HepG2 (cell line): Measurements from ENCODE around the gene ING5. TPM values are rescaled to one million over a fixed set of nuclear protein-coding genes. Genes with fewer than 3 reads are reported as not detected.
A peak's percentile ranks its signal among the peaks of the same experiment; 100 is the strongest.

Experiments used
- AKNA ChIP-seq: sonication (generic); formaldehyde crosslinking; IDR thresholded peaks from 2 replicates; pipeline ENCODE4 v1.4.0; 2020; ENCODE audit warnings: missing genetic modification reagents, borderline replicate concordance
- GTF3A ChIP-seq: sonication (generic); formaldehyde crosslinking; conservative IDR thresholded peaks from 2 replicates; pipeline ENCODE4 v1.4.0; 2020; ENCODE audit warnings: mild to moderate bottlenecking, missing genetic modification reagents
- HBP1 ChIP-seq: IDR thresholded peaks from 2 replicates; pipeline ENCODE4 v1.6.1; 2016; ENCODE audit warnings: low read depth, control low read depth
- HOXA5 ChIP-seq: sonication (generic); formaldehyde crosslinking; IDR thresholded peaks from 2 replicates; pipeline ENCODE4 v1.4.0; 2020; ENCODE audit warnings: missing genetic modification reagents
- PAX8 ChIP-seq: sonication (generic); formaldehyde crosslinking; IDR thresholded peaks from 2 replicates; pipeline ENCODE4 v1.8.0; 2022; ENCODE audit warnings: mild to moderate bottlenecking, missing genetic modification reagents, borderline replicate concordance
- THAP7 ChIP-seq: sonication (generic); formaldehyde crosslinking; IDR thresholded peaks from 2 replicates; pipeline ENCODE4 v1.8.1; 2023; ENCODE audit warnings: mild to moderate bottlenecking, missing genetic modification reagents
- ZBTB39 ChIP-seq: sonication (generic); formaldehyde crosslinking; IDR thresholded peaks from 2 replicates; pipeline ENCODE4 v1.5.0; 2020; ENCODE audit warnings: missing genetic modification reagents
- ZNF615 ChIP-seq: sonication (generic); formaldehyde crosslinking; IDR thresholded peaks from 2 replicates; pipeline ENCODE4 v1.5.0; 2020; ENCODE audit warnings: mild to moderate bottlenecking, missing genetic modification reagents, borderline replicate concordance
- ZNF703 ChIP-seq: sonication (generic); formaldehyde crosslinking; IDR thresholded peaks from 2 replicates; pipeline ENCODE4 v1.5.1; 2020; ENCODE audit warnings: missing genetic modification reagents, mild to moderate bottlenecking, moderate library complexity, borderline replicate concordance
- ZNF83 ChIP-seq: sonication (generic); formaldehyde crosslinking; IDR thresholded peaks from 2 replicates; pipeline ENCODE4 v1.4.0; 2020; ENCODE audit warnings: missing genetic modification reagents, mild to moderate bottlenecking, borderline replicate concordance
- ZSCAN30 ChIP-seq: sonication (generic); formaldehyde crosslinking; IDR thresholded peaks from 2 replicates; pipeline ENCODE4 v1.5.0; 2020; ENCODE audit warnings: mild to moderate bottlenecking, missing genetic modification reagents
- polyA plus RNA-seq, 8 experiments: library from polyadenylated mRNA; depleted of rRNA in 3 of 8; stranded (reverse) in 7 of 8; unstranded in 1 of 8; fragments of >200 nt; fragmentation: Illumina TruSeq in 4 of 8; extraction: Trizol in 4 of 8; gene quantifications; 2 replicates each; pipeline versions ENCODE4 v1.2.1 to v1.2.3, GENCODE V29; 2011 to 2016; ENCODE audit warnings: low read depth in 4 of 8, missing spikeins in 1 of 8, mixed read lengths in 1 of 8; ENCODE audit not compliant: insufficient read depth in 1 of 8
- total RNA-seq, 5 experiments: library from RNA; depleted of rRNA; stranded (reverse); fragments of >200 nt; fragmentation: Illumina TruSeq; extraction: Trizol; gene quantifications; 2 replicates each; pipeline ENCODE4 v1.2.3, GENCODE V29; 2016; ENCODE audit warnings: low read depth in 1 of 5
- TF ChIP-seq, protein P1 (sequence below): IDR thresholded peaks from 2 replicates; pipeline ENCODE4 v1.6.1; 2016
- TF ChIP-seq, protein P2 (sequence below): sonication (generic); formaldehyde crosslinking; IDR thresholded peaks from 2 replicates; pipeline ENCODE4 v1.5.0; 2020; ENCODE audit warnings: mild to moderate bottlenecking, missing genetic modification reagents
- TF ChIP-seq, protein P3 (sequence below): IDR thresholded peaks from 2 replicates; pipeline ENCODE4 v1.6.1; 2016; ENCODE audit warnings: mild to moderate bottlenecking, missing biosample characterization, missing genetic modification reagents

Gene ING5
- total and polyA plus RNA-seq, 2 of the 13 experiments (the other 11 are each of a cell fraction or from before 2014, with no cell fraction given) = 61.9 to 71.9 TPM

DNA sequence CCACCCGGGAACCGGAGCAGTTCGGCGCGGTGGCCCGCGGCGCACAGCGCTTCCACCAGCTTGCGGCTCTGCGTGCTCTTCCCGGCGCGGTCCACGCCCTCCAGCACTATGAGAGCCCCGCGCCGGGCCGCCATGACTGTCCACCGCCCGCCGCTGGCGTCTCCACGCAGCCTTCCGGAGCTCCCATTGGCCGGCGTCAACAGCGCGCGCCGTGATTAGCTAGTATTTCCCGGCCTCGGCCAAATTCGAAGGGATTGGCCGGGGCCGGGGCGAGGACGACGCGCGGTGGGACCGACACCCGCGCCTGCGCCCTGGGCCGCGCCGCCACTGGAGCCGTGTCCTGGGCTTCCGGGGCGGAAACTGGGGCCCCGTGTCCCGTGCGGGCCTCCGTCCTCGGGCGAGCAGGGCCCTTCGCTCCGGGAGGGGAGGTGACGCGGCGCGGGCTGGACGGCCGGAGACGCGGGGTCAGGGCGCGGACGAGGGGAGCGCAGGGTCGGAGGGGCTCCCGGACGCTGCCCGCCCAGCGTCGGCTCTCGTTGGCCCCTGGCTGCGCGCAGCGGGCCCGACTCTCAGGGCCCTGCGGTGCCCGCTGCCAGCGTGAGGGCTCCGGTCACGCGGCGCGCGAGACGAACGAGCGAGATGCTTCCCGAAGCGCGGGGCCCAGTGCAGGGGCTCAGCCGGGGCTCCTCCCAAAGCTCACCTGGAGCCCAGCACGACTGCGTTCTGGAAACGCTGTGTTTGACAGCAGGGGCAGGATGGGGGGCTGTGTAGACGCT, 15.0 kb upstream of the ING5 start, which contains the start of gene DTYMK (continued):
- TF ChIP-seq HBP1 (CRISPR knock-in tag) (peak; percentile 83), ZNF83 (CRISPR knock-in tag) (0 out of 2 replicates have a peak, but pooled peaks have one; percentile 36), ZNF615 (no peak), THAP7 (CRISPR knock-in tag) (peak; percentile 80; the same call in 1 of the 2 replicates), HOXA5 (CRISPR knock-in tag) (peak; percentile 57), GTF3A (CRISPR knock-in tag) (0 out of 2 replicates have a peak, but pooled peaks have one; percentile 30), ZNF703 (CRISPR knock-in tag) (no peak; the same call in none of the 2 replicates), ZBTB39 (CRISPR knock-in tag) (peak; percentile 70; the same call in 1 of the 2 replicates), PAX8 (CRISPR knock-in tag) (0 out of 2 replicates have a peak, but pooled peaks have one; percentile 27), AKNA (CRISPR knock-in tag) (no peak; the same call in 1 of the 2 replicates), ZSCAN30 (CRISPR knock-in tag) (no peak; the same call in 1 of the 2 replicates)
- TF ChIP-seq, protein P1, sequence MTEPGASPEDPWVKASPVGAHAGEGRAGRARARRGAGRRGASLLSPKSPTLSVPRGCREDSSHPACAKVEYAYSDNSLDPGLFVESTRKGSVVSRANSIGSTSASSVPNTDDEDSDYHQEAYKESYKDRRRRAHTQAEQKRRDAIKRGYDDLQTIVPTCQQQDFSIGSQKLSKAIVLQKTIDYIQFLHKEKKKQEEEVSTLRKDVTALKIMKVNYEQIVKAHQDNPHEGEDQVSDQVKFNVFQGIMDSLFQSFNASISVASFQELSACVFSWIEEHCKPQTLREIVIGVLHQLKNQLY (CRISPR knock-in tag) = no peak; the same call in 1 of the 2 replicates
- TF ChIP-seq, protein P2, sequence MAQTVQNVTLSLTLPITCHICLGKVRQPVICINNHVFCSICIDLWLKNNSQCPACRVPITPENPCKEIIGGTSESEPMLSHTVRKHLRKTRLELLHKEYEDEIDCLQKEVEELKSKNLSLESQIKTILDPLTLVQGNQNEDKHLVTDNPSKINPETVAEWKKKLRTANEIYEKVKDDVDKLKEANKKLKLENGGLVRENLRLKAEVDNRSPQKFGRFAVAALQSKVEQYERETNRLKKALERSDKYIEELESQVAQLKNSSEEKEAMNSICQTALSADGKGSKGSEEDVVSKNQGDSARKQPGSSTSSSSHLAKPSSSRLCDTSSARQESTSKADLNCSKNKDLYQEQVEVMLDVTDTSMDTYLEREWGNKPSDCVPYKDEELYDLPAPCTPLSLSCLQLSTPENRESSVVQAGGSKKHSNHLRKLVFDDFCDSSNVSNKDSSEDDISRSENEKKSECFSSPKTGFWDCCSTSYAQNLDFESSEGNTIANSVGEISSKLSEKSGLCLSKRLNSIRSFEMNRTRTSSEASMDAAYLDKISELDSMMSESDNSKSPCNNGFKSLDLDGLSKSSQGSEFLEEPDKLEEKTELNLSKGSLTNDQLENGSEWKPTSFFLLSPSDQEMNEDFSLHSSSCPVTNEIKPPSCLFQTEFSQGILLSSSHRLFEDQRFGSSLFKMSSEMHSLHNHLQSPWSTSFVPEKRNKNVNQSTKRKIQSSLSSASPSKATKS (CRISPR knock-in tag) = no peak; the same call in 1 of the 2 replicates
- TF ChIP-seq, protein P3, sequence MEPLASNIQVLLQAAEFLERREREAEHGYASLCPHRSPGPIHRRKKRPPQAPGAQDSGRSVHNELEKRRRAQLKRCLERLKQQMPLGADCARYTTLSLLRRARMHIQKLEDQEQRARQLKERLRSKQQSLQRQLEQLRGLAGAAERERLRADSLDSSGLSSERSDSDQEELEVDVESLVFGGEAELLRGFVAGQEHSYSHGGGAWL (CRISPR knock-in tag) = peak; percentile 67
